Epithelial cell of proximal tubule (primary cell): ENCODE data around the gene RTP2. TPM values are rescaled to one million over a fixed set of nuclear protein-coding genes. Genes with fewer than 3 reads are reported as not detected.

Experiments used
- DNase-seq: peaks from one replicate; pipeline ENCODE4 v3.0.0-alpha.2; 2011; ENCODE audit warnings: low read depth
- H3K4me3 ChIP-seq: 2 replicates; pipeline ENCODE4 v1.5.1; 2011; ENCODE audit warnings: low read depth, mild to moderate bottlenecking, low read length
- total RNA-seq: library from RNA; depleted of rRNA; stranded (reverse); fragments of >200 nt; gene quantifications from 2 replicates; pipeline ENCODE4 v1.2.3, GENCODE V29; 2015
- TF ChIP-seq, protein P1 (sequence below): conservative IDR thresholded peaks from 2 replicates; pipeline ENCODE4 v1.5.1; 2012; ENCODE audit warnings: low read depth, mild to moderate bottlenecking, low read length

The RTP2 gene
- total RNA-seq, 1 donor from 2014 or later, result not detected

DNA sequence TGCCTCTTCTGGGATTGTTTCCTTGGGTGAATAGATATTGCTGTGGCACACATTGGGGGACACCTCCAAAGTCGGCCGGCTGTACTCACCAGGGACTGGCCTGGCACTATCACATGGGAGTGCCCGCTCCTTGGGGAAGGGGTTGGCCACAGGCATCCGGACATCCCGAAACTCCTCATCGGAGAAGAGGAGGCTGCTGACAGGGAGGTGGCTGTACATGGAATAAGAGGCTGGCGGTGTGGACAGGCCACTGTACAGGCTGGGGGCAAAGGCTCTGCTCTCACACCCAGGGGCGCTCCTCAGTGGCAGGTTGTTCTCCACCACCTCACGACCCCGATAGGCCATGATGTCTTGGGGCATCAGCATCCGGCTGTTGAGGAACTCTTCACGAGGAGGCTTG, 27.2 kb upstream of the RTP2 start:
- TF ChIP-seq, protein P1, sequence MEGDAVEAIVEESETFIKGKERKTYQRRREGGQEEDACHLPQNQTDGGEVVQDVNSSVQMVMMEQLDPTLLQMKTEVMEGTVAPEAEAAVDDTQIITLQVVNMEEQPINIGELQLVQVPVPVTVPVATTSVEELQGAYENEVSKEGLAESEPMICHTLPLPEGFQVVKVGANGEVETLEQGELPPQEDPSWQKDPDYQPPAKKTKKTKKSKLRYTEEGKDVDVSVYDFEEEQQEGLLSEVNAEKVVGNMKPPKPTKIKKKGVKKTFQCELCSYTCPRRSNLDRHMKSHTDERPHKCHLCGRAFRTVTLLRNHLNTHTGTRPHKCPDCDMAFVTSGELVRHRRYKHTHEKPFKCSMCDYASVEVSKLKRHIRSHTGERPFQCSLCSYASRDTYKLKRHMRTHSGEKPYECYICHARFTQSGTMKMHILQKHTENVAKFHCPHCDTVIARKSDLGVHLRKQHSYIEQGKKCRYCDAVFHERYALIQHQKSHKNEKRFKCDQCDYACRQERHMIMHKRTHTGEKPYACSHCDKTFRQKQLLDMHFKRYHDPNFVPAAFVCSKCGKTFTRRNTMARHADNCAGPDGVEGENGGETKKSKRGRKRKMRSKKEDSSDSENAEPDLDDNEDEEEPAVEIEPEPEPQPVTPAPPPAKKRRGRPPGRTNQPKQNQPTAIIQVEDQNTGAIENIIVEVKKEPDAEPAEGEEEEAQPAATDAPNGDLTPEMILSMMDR, result no peak
- no peak overlapping the region for H3K4me3 ChIP-seq
- no peak for DNase-seq

DNA sequence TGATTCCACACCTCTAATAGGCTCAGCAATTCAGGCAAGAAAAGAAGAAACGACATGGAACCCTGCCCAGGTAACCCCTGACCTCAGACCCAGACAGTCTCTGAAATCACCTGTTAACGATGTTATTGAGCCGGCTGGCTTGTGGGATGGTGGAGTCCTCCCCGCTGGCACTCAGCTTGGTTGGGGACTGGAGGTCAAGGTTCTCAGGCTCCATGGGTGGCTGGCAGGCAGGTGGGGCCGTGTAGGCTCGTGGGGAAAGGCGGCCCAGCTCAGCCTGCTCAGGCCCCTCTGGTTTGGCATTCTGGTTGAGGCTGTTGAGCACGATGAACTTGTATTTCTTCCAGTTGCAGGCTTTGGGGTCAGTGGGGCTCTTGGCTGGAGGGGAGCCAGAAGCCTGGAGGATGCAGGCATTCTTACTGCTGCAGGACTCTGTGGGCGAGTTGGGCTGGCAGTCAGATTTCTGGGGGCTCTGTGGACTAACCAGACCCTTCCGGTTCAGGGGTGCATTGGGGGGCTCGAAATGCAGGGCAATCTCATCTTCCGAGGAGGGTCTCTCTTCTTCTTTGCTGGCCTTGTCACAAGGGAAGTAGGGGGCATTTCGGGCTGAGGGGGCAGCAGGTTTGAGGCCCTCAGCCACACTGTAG, 26.7 kb upstream of the RTP2 start:
- DNase-seq, result no peak
- TF ChIP-seq, protein P1, result no peak
- no peak overlapping the region for H3K4me3 ChIP-seq

DNA sequence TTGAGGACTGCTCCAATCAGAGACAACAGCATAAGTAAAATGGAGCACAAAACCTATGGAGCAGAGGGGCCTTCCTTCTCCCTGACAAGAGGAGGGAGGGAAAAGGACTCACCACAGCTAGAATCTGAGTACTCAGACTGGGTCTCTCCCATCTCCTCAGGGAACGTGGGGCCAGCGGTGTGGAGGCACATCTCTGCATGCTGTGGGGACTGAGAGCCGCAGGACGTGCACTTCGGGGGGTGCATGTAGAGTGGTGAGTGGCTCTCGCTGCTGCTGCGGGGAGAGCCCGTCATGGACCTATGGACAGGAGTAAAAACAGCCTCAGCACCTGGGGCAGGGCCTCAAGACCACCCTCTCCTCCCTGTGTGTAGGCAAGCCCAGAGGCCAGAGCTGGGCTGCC, 25.9 kb upstream of the RTP2 start:
- DNase-seq, result no peak
- no peak overlapping the region for H3K4me3 ChIP-seq
- TF ChIP-seq, protein P1, result no peak

DNA sequence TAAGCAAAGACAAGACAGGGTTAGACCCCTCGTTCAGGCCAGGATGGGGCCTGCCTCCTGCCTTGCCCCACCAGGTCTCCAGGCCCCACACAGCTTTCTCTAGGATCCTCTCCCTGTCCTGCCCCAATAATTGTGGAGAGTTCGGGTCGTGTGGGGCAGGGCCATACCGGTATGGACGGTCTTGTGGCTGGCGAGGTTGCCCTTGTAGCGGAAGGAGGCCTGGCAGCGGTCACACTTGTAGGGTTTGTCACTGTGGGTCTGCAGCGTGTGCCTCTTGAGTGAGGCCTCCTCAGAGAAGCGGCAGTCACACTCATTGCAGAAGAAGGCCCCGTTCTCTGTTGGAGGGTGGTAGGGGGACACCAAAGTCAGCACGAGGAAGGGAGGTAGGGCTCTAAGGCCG, 24.2 kb upstream of the RTP2 start:
- no peak overlapping the region for H3K4me3 ChIP-seq
- TF ChIP-seq, protein P1, result no peak
- DNase-seq, result no peak

DNA sequence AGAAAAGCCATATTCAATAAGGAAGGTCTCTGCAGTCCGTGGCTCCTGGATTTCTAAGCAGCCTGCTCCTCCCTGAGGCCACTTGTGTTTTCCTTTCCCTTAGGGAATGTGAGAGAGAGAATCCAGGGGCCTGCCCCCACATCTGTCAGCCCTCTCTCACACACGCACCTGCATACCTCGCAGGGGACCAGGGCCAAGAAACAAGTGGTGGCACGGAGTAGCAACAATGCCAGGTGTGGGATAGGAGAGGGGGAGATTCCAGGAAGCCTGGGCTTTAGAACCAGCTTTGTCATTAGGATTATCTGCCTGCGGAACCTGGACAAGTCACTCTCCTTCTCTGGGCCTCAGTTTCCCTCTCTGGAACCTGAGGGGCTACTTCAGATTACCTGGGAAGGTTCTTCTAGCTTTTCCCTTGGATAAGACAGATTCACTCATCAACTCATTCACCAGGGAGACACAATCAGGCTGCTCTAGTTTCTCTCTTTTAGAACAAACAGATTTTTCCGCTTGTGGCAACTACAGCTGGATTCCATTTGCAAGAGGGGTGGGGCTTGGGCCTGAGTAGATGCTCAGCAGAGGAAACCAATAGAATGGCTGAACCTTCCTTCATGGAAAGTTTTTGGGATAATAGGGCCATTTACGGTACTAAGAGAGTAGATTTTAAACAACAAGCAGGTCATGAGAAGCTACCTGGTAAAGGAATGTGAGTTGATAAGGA, 23.5 kb upstream of the RTP2 start:
- DNase-seq, result no peak
- H3K4me3 ChIP-seq, result no peak overlapping the region
- TF ChIP-seq, protein P1, result no peak

DNA sequence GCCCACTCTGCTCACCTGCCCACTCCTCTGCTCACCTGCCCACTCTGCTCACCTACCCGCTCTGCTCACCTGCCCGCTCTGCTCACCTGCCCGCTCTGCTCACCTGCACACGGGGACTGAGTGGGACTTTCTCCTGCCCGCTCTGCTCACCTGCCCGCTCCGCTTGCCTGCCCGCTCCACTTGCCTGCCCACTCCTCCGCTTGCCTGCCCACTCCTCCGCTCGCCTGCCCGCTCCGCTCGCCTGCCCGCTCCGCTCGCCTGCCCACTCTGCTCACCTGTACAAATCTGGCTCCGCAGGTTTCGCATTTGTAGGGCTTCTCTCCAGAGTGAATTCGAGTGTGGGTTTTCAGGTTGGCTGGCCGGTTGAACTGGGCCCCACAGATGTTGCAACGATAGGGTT, 22.9 kb upstream of the RTP2 start:
- TF ChIP-seq, protein P1, result no peak
- H3K4me3 ChIP-seq, result no peak overlapping the region
- no peak for DNase-seq

DNA sequence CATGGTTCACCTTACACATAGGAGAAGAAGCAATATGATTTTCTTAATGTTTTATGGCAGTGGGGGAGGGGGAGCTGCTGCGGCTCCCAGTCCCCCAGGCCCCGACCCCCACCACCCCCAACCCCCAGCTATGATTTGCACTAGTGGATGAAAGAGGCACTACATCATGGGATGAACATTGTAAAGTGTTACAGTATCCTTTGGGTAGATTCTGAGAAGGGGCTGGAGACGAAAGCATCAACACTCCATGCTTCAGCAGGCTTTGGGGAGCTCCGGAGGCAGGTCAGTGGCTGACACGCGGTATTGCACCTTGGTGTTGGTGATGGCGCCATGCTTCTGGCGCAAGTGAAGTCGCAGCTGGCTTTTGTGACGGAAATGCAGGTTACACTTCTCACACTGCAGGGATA, 19.9 kb upstream of the RTP2 start:
- DNase-seq, result no peak
- TF ChIP-seq, protein P1, result no peak
- no peak overlapping the region for H3K4me3 ChIP-seq
